Thyroid gland (tissue), 4 donors: ENCODE data around the gene APC. TPM values are rescaled to one million over a fixed set of nuclear protein-coding genes. Genes with fewer than 3 reads are reported as not detected.
A peak's percentile ranks its signal among the peaks of the same experiment; 100 is the strongest.

ENCODE experiments used
- DNase-seq, 2 donors: peaks; one replicate each; pipeline ENCODE4 v3.0.0-alpha.2; 2019
- H3K27ac ChIP-seq, 3 donors: fragments of 200-600 bp; sonication (generic); 1 replicate in 2 of 3; 2 replicates in 1 of 3; pipeline ENCODE4 v1.5.1; 2016 to 2019; ENCODE audit warnings: mild to moderate bottlenecking in 1 of 3, moderate library complexity in 1 of 3
- H3K27me3 ChIP-seq: fragments of 200-600 bp; sonication (generic); one replicate; pipeline ENCODE4 v1.5.1; 2019
- H3K36me3 ChIP-seq, 2 donors: fragments of 200-600 bp; sonication (generic); one replicate each; pipeline ENCODE4 v1.5.1; 2016 to 2019
- H3K4me1 ChIP-seq, 2 donors: fragments of 200-600 bp; sonication (generic); one replicate each; pipeline ENCODE4 v1.5.1; 2017 to 2019
- H3K4me3 ChIP-seq, 3 donors: fragments of 200-600 bp; sonication (generic); replicated peaks in 1 of 3; 1 replicate in 2 of 3; 2 replicates in 1 of 3; pipeline ENCODE4 v1.5.1; 2016; ENCODE audit warnings: mild to moderate bottlenecking in 1 of 3
- H3K9me3 ChIP-seq: fragments of 200-600 bp; sonication (generic); one replicate; pipeline ENCODE4 v1.5.1; 2017
- POLR2A ChIP-seq, 2 donors: fragments of 450-650 bp; IDR thresholded peaks; one replicate each; pipeline ENCODE4 v1.6.1; 2017; ENCODE audit warnings: antibody characterized with exemption in 2 of 2, mild to moderate bottlenecking in 2 of 2, moderate library complexity in 1 of 2
- WGBS, 2 donors: methylation state at CpG; one replicate each; pipeline ENCODE4 v1.1.5; 2017; 5-methylcytosine and 5-hydroxymethylcytosine counted together
- intact Hi-C: fragments of 100-400 bp; cut with DNase I; formaldehyde crosslinking; loops from one replicate; pipeline ENCODE4 v1.15.1; 2023
- total RNA-seq, 4 donors: library from RNA; depleted of rRNA; stranded (reverse); fragments of >200 nt; gene quantifications; one replicate each; pipeline ENCODE4 v1.2.3, GENCODE V29; 2016
- TF ChIP-seq, protein P1 (sequence below), 6 experiments: fragments of 200-600 bp in 3 of 6; fragments of 450-650 bp in 3 of 6; sonication (generic) in 3 of 6; IDR thresholded peaks; one replicate each; pipeline ENCODE4 v1.5.1; 2016 to 2019; ENCODE audit warnings: antibody characterized with exemption in 6 of 6, mild to moderate bottlenecking in 2 of 6, inconsistent platforms in 1 of 6, moderate library complexity in 1 of 6

Gene APC
- total RNA-seq, 4 donors from 2014 or later, result 36.1 to 73.0 (median 54.7) TPM

DNA sequence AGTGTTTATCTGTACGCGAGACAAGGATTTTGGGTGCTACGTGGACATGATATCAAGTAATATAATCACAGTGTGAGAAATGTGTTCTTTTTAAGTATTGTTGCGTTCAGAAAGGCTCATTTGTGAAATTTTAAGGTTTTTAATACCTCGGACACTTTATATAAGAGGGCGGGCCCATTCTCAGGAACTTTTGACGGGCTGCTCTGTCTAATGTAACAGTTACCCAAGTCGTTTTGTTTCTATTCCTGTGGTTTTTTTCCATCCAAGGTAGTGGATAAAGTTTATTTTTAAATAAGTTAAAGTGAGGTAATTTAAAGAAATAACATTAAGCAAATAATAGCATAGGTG, 123.9 kb downstream of the APC start:
- WGBS, 2 donors, result 0 to 1% methylated on average over 8 of the region's 8 CpGs
- intact Hi-C loops, result no loop called here
- TF ChIP-seq, protein P1, sequence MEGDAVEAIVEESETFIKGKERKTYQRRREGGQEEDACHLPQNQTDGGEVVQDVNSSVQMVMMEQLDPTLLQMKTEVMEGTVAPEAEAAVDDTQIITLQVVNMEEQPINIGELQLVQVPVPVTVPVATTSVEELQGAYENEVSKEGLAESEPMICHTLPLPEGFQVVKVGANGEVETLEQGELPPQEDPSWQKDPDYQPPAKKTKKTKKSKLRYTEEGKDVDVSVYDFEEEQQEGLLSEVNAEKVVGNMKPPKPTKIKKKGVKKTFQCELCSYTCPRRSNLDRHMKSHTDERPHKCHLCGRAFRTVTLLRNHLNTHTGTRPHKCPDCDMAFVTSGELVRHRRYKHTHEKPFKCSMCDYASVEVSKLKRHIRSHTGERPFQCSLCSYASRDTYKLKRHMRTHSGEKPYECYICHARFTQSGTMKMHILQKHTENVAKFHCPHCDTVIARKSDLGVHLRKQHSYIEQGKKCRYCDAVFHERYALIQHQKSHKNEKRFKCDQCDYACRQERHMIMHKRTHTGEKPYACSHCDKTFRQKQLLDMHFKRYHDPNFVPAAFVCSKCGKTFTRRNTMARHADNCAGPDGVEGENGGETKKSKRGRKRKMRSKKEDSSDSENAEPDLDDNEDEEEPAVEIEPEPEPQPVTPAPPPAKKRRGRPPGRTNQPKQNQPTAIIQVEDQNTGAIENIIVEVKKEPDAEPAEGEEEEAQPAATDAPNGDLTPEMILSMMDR (IDR thresholded peaks at IDR 0.05), result no peak
- no peak for TF ChIP-seq POLR2A (IDR thresholded peaks at IDR 0.05)
- Histone ChIP-seq H3K27me3 (no peaks in the 10 kb centered on the region), H3K4me1 (peaks cover 19 to 30% of the 10 kb centered on the region in 2 donors), H3K9me3 (no peaks in the 10 kb centered on the region), H3K36me3 (peaks cover 6 to 12% of the 10 kb centered on the region in 2 donors), H3K4me3 (peak overlapping the region; percentile 64 to 93 (median 73)), H3K27ac (peak overlapping the region; percentile 20 to 79 (median 65))
- no peak for DNase-seq

DNA sequence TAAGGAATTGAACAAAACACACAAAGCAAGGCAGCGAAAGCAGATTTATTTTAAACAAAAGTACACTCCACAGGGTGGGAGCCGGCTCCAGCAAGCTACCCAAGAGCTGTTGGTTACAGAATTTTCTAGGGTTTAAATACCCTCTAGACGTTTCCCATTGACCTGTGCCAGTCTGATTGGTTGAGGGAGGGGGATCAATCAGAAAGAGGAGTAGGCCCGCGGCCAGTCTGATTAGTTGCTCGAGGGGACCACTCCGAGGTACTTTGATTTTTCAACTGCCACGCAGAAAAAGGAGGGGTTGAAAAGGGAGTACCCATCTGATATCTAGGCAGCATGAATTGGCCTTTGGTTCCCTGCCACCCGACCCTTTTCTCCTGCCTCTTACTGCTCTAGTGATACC, 124.4 kb downstream of the APC start:
- intact Hi-C loops, result no loop called here
- peaks cover 19 to 30% of the 10 kb centered on the region in 2 donors for H3K4me1 ChIP-seq
- no peaks in the 10 kb centered on the region for H3K27me3 ChIP-seq
- no peaks in the 10 kb centered on the region for H3K9me3 ChIP-seq
- WGBS, 2 donors, result 24 to 40% methylated on average over 9 of the region's 9 CpGs
- H3K27ac ChIP-seq, result peak overlapping the region in 2 of 3 donors; percentile 65 to 79
- DNase-seq, result no peak
- peak overlapping the region; percentile 64 to 93 (median 73) for H3K4me3 ChIP-seq
- no peak for TF ChIP-seq POLR2A (IDR thresholded peaks at IDR 0.05)
- TF ChIP-seq, protein P1 (IDR thresholded peaks at IDR 0.05), result no peak
- peaks cover 10 to 16% of the 10 kb centered on the region in 2 donors for H3K36me3 ChIP-seq

DNA sequence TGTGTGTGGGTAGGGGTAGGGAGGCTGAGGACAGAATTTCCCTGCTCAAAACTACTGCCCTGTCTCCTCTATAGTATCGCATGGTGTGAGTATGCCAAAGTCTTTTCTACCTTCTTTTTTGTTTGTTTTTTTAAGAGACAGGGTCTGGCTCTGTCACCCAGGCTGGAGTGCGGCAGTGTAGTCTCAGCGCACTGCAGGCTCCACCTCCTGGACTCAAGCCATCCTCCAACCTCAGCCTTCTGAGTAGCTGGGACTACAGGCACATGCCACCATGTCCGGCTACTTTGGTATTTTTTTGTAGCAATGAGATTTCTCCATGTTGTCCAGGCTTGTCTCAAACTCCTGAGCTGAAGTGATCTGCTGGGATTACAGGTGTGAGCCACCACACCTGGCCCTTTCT, 125.9 kb downstream of the APC start:
- Histone ChIP-seq H3K36me3 (peaks cover 20 to 30% of the 10 kb centered on the region in 2 donors), H3K27me3 (no peaks in the 10 kb centered on the region), H3K4me1 (peaks cover 19 to 30% of the 10 kb centered on the region in 2 donors), H3K4me3 (no peak overlapping the region), H3K27ac (peak overlapping the region in 1 of 3 donors; percentile 59), H3K9me3 (no peaks in the 10 kb centered on the region)
- 21 to 23% methylated on average over 4 of the region's 4 CpGs for WGBS, 2 donors
- TF ChIP-seq POLR2A (IDR thresholded peaks at IDR 0.05), result no peak
- TF ChIP-seq, protein P1 (IDR thresholded peaks at IDR 0.05), result no peak
- intact Hi-C loops, result no loop called here
- DNase-seq, result peak; percentile 91 to 93

DNA sequence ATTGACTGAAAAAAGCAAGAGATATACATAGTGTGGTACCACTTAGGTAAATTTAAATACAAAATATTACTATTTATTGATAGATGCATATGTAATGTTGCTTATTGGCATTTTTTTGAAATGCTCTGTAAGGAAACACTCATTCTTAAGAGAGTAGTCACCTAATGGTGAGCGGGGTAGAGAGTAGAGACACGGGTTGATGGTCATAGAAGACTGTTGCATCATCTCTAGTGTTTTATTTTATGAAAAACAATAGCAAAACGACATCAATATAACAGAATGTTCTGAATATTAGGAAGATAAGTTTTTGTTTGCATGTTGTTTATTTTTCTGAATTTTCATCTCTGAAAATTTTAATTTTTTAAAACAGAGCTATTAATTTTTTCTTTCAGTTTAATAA, 127.4 kb downstream of the APC start:
- no peak for TF ChIP-seq POLR2A (IDR thresholded peaks at IDR 0.05)
- TF ChIP-seq, protein P1 (IDR thresholded peaks at IDR 0.05), result no peak
- intact Hi-C loops, result no loop called here
- H3K4me1 ChIP-seq, result peaks cover 19 to 30% of the 10 kb centered on the region in 2 donors
- 93 to 94% methylated on average over 3 of the region's 3 CpGs for WGBS, 2 donors
- H3K4me3 ChIP-seq, result no peak overlapping the region
- DNase-seq, result no peak
- H3K27ac ChIP-seq, result no peak overlapping the region
- H3K9me3 ChIP-seq, result no peaks in the 10 kb centered on the region
- H3K36me3 ChIP-seq, result peaks cover 24 to 41% of the 10 kb centered on the region in 2 donors
- H3K27me3 ChIP-seq, result no peaks in the 10 kb centered on the region

DNA sequence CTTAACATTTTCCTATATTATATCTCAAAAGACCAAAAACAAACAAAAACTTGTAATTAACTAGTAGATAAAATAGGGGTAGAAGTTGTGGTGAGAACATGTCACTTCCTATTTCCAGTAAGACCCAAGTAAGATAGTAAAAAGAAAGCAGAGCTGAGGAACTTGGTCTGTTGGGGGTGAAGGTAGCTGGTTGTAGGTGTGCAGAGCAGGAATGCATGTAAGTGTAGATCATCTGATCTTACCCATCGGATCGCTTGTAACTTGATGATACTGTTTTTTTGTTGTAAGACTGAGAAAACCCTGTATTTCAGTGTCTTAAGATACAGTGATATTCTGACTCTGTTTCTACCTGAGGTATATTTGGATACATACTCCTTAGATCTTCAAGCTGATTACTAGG, 129.1 kb downstream of the APC start:
- H3K4me3 ChIP-seq, result no peak overlapping the region
- peaks cover 16 to 24% of the 10 kb centered on the region in 2 donors for H3K4me1 ChIP-seq
- H3K27me3 ChIP-seq, result no peaks in the 10 kb centered on the region
- TF ChIP-seq, protein P1 (IDR thresholded peaks at IDR 0.05), result no peak
- no peak for TF ChIP-seq POLR2A (IDR thresholded peaks at IDR 0.05)
- 92 to 96% methylated on average over 2 of the region's 2 CpGs for WGBS, 2 donors
- H3K36me3 ChIP-seq, result peaks cover 27 to 49% of the 10 kb centered on the region in 2 donors
- H3K27ac ChIP-seq, result no peak overlapping the region
- no peak for DNase-seq
- intact Hi-C loops, result no loop called here
- no peaks in the 10 kb centered on the region for H3K9me3 ChIP-seq
